Smooth muscle cell (in vitro differentiated cells): ENCODE data around the gene RNF150. TPM values are rescaled to one million over a fixed set of nuclear protein-coding genes. Genes with fewer than 3 reads are reported as not detected.

Source experiments
- DNase-seq: peaks from one replicate; lab custom pipeline; 2025; ENCODE audit not compliant: unreplicated experiment; lab: John Stamatoyannopoulos, UW
- H2AFZ ChIP-seq: fragments of 200-600 bp; sonication (generic); 2 replicates; pipeline ENCODE4 v1.6.0; 2016; ENCODE audit warnings: antibody characterized with exemption, low read depth, mild to moderate bottlenecking
- H3F3A ChIP-seq: fragments of 200-600 bp; sonication (generic); 2 replicates; pipeline ENCODE4 v1.6.0; 2017; ENCODE audit warnings: antibody characterized with exemption, low read depth
- H3K27ac ChIP-seq: fragments of 200-600 bp; sonication (generic); 2 replicates; pipeline ENCODE4 v1.5.1; 2016; ENCODE audit warnings: low read depth, mild to moderate bottlenecking
- H3K27me3 ChIP-seq: fragments of 200-600 bp; sonication (generic); 2 replicates; pipeline ENCODE4 v1.6.1; 2016; ENCODE audit warnings: low read depth, mild to moderate bottlenecking
- H3K36me3 ChIP-seq: fragments of 200-600 bp; sonication (generic); 2 replicates; pipeline ENCODE4 v1.5.1; 2016; ENCODE audit warnings: low read depth
- H3K4me1 ChIP-seq: fragments of 200-600 bp; sonication (generic); 2 replicates; pipeline ENCODE4 v1.5.1; 2016; ENCODE audit warnings: low read depth
- H3K4me2 ChIP-seq: fragments of 200-600 bp; sonication (generic); 2 replicates; pipeline ENCODE4 v1.6.0; 2016; ENCODE audit warnings: mild to moderate bottlenecking
- H3K4me3 ChIP-seq: fragments of 200-600 bp; sonication (generic); 2 replicates; pipeline ENCODE4 v1.5.1; 2016; ENCODE audit warnings: mild to moderate bottlenecking
- H3K79me2 ChIP-seq: fragments of 200-600 bp; sonication (generic); 2 replicates; pipeline ENCODE4 v1.6.0; 2016; ENCODE audit warnings: low read depth, mild to moderate bottlenecking
- H3K9ac ChIP-seq: fragments of 200-600 bp; sonication (generic); 2 replicates; pipeline ENCODE4 v1.6.0; 2016; ENCODE audit warnings: low read depth
- H3K9me3 ChIP-seq: fragments of 200-600 bp; sonication (generic); replicated peaks from 2 replicates; pipeline ENCODE4 v1.5.1; 2016; ENCODE audit warnings: low read depth
- H4K20me1 ChIP-seq: fragments of 200-600 bp; sonication (generic); 2 replicates; pipeline ENCODE4 v1.6.0; 2016; ENCODE audit warnings: low read depth
- WGBS: methylation state at CpG from one replicate; pipeline ENCODE4 v1.1.7; 2016; ENCODE audit warnings: low lambda C conversion rate; 5-methylcytosine and 5-hydroxymethylcytosine counted together
- polyA plus RNA-seq: library from polyadenylated mRNA; unstranded; fragments of >200 nt; fragmentation: Nextera tagmentation; extraction: Ambion mirVana; gene quantifications from 2 replicates; pipeline ENCODE4 v1.2.1, GENCODE V29; 2016
- total RNA-seq: library from RNA; depleted of rRNA; stranded (reverse); fragments of >200 nt; gene quantifications from 2 replicates; pipeline ENCODE4 v1.2.3, GENCODE V29; 2014
- TF ChIP-seq, protein P1 (sequence below): fragments of 200-600 bp; sonication (generic); IDR thresholded peaks from 2 replicates; pipeline ENCODE4 v1.5.1; 2017; ENCODE audit warnings: borderline replicate concordance, mild to moderate bottlenecking, antibody characterized with exemption; ENCODE audit not compliant: insufficient read depth, poor library complexity, severe bottlenecking

Gene RNF150
- total and polyA plus RNA-seq, 2 experiments from 2014 or later, result 0.09 to 2.2 TPM

DNA sequence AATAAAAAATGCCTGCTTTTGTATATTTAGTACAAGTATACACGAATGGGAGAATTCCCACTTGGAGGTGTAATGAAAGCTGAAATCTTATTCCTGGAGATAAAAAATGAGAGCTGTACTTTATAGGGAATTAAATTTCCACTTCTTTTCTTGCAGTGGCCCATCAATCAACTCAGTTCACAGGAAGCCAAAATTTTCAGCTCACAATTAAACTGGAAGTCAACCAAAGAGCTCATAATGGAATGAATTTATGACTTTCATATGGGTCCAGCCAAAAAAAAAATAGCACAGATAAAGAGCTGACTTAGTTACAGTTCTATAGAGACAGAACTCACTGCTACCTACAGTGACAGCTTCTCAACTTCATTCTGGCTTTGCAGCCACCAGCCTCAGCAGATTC lies 261.9 kb downstream of the RNF150 start:
- peaks cover 21% of the 10 kb centered on the region for H3K27me3 ChIP-seq
- H3K9ac ChIP-seq, result no peak overlapping the region
- H3K4me1 ChIP-seq, result no peaks in the 10 kb centered on the region
- no peak for DNase-seq
- H3K4me3 ChIP-seq, result no peak overlapping the region
- H3K9me3 ChIP-seq, result no peaks in the 10 kb centered on the region
- WGBS, result 86% methylated on average over 1 of the region's 1 CpG
- no peaks in the 10 kb centered on the region for H3K79me2 ChIP-seq
- H3F3A ChIP-seq, result no peaks in the 10 kb centered on the region
- TF ChIP-seq, protein P1, sequence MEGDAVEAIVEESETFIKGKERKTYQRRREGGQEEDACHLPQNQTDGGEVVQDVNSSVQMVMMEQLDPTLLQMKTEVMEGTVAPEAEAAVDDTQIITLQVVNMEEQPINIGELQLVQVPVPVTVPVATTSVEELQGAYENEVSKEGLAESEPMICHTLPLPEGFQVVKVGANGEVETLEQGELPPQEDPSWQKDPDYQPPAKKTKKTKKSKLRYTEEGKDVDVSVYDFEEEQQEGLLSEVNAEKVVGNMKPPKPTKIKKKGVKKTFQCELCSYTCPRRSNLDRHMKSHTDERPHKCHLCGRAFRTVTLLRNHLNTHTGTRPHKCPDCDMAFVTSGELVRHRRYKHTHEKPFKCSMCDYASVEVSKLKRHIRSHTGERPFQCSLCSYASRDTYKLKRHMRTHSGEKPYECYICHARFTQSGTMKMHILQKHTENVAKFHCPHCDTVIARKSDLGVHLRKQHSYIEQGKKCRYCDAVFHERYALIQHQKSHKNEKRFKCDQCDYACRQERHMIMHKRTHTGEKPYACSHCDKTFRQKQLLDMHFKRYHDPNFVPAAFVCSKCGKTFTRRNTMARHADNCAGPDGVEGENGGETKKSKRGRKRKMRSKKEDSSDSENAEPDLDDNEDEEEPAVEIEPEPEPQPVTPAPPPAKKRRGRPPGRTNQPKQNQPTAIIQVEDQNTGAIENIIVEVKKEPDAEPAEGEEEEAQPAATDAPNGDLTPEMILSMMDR, result no peak
- H3K27ac ChIP-seq, result no peak overlapping the region
- H4K20me1 ChIP-seq, result no peaks in the 10 kb centered on the region
- H2AFZ ChIP-seq, result no peak overlapping the region
- H3K36me3 ChIP-seq, result no peaks in the 10 kb centered on the region
- H3K4me2 ChIP-seq, result no peak overlapping the region

- Histone ChIP-seq H4K20me1 (no peaks in the 10 kb centered on the region), H2AFZ (no peak overlapping the region), H3K36me3 (no peaks in the 10 kb centered on the region), H3K9ac (no peak overlapping the region), H3K4me1 (no peaks in the 10 kb centered on the region), H3K4me2 (no peak overlapping the region), H3K9me3 (no peaks in the 10 kb centered on the region), H3K27ac (no peak overlapping the region), H3K27me3 (peaks cover 21% of the 10 kb centered on the region), H3K4me3 (no peak overlapping the region), H3K79me2 (no peaks in the 10 kb centered on the region), H3F3A (no peaks in the 10 kb centered on the region)
- DNase-seq, result no peak
- TF ChIP-seq, protein P1, result no peak
- 75% methylated on average over 5 of the region's 5 CpGs for WGBS
Observed at GRCh38 chr4:140870427-140870826, 262.8 kb downstream of the RNF150 start.

GRCh38 chr4:140869446-140869845 lies 263.8 kb downstream of the RNF150 start:
- H3K27ac ChIP-seq, result no peak overlapping the region
- no peak for DNase-seq
- 67% methylated on average over 1 of the region's 1 CpG for WGBS
- H3K4me2 ChIP-seq, result no peak overlapping the region
- H3K36me3 ChIP-seq, result no peaks in the 10 kb centered on the region
- H3K9me3 ChIP-seq, result no peaks in the 10 kb centered on the region
- H3F3A ChIP-seq, result no peaks in the 10 kb centered on the region
- H3K4me3 ChIP-seq, result no peak overlapping the region
- H3K9ac ChIP-seq, result no peak overlapping the region
- H3K27me3 ChIP-seq, result peaks cover 21% of the 10 kb centered on the region
- no peak overlapping the region for H2AFZ ChIP-seq
- H3K79me2 ChIP-seq, result no peaks in the 10 kb centered on the region
- no peaks in the 10 kb centered on the region for H3K4me1 ChIP-seq
- TF ChIP-seq, protein P1, result no peak
- no peaks in the 10 kb centered on the region for H4K20me1 ChIP-seq

DNA sequence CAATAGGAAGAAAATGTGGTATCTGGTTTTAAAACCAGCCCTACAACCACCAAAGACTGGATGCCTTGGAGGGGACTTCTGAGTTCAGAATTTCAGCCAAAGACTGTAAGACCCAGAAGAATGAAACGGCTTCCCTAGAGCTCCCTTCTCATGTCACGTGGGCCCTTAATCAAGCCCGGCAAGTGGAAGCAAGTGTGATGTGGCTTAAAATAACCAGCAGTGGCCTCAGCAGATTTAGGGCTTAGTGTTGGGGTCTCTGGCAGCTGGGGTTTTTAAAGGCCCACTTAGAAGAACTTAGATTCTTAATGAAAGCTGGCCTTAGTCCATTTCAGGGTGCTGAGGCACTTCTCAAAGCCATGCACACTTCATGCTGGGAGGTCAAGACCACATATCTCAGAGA lies 265.9 kb downstream of the RNF150 start:
- WGBS, result 38% methylated on average over 3 of the region's 3 CpGs

More for the DNA sequence above, 265.9 kb downstream of the RNF150 start:
- DNase-seq, result no peak
- no peaks in the 10 kb centered on the region for H4K20me1 ChIP-seq
- H3K4me2 ChIP-seq, result no peak overlapping the region
- no peak overlapping the region for H3K27ac ChIP-seq
- TF ChIP-seq, protein P1, result no peak
- H2AFZ ChIP-seq, result no peak overlapping the region
- H3K79me2 ChIP-seq, result no peaks in the 10 kb centered on the region
- no peak overlapping the region for H3K4me3 ChIP-seq
- H3K9me3 ChIP-seq, result no peaks in the 10 kb centered on the region
- peaks cover 20% of the 10 kb centered on the region for H3K27me3 ChIP-seq
- H3K4me1 ChIP-seq, result no peaks in the 10 kb centered on the region
- no peaks in the 10 kb centered on the region for H3F3A ChIP-seq
- no peaks in the 10 kb centered on the region for H3K36me3 ChIP-seq
- H3K9ac ChIP-seq, result no peak overlapping the region
